GM23338 (cell line): ENCODE measurements around the gene LYRM7. TPM values are rescaled to one million over a fixed set of nuclear protein-coding genes. Genes with fewer than 3 reads are reported as not detected.

Experiments used
- ATAC-seq: fragments of 200-7000 bp; cut with Tn5 transposase; 3 replicates; pipeline ENCODE4 v1.9.1; 2020
- DNase-seq: peaks from one replicate; pipeline ENCODE4 v3.0.0-alpha.2; 2015; ENCODE audit warnings: low spot score
- H2AFZ ChIP-seq: fragments of 200-600 bp; sonication (generic); 2 replicates; pipeline ENCODE4 v1.8.0; 2016; ENCODE audit warnings: antibody characterized with exemption, mild to moderate bottlenecking, moderate library complexity
- H3F3A ChIP-seq: fragments of 200-600 bp; sonication (generic); replicated peaks from 2 replicates; pipeline ENCODE4 v1.8.0; 2017; ENCODE audit warnings: antibody characterized with exemption, mixed run types, low read depth
- H3K27ac ChIP-seq: fragments of 200-600 bp; sonication (generic); 2 replicates; pipeline ENCODE4 v1.6.1; 2016; ENCODE audit warnings: low read depth
- H3K27me3 ChIP-seq: fragments of 200-600 bp; sonication (generic); 2 replicates; pipeline ENCODE4 v1.8.0; 2016; ENCODE audit warnings: mild to moderate bottlenecking, mixed run types, moderate library complexity; ENCODE audit not compliant: insufficient read depth
- H3K36me3 ChIP-seq: fragments of 200-600 bp; sonication (generic); 2 replicates; pipeline ENCODE4 v1.8.0; 2016; ENCODE audit warnings: mild to moderate bottlenecking; ENCODE audit not compliant: insufficient read depth
- H3K4me1 ChIP-seq: fragments of 200-600 bp; sonication (generic); 2 replicates; pipeline ENCODE4 v1.8.0; 2016; ENCODE audit warnings: mild to moderate bottlenecking, moderate library complexity; ENCODE audit not compliant: insufficient read depth
- H3K4me2 ChIP-seq: fragments of 200-600 bp; sonication (generic); 2 replicates; pipeline ENCODE4 v1.7.1; 2017; ENCODE audit warnings: mixed run types
- H3K4me3 ChIP-seq: fragments of 200-600 bp; sonication (generic); 2 replicates; pipeline ENCODE4 v1.6.1; 2016; ENCODE audit warnings: mixed run types
- H3K79me2 ChIP-seq: fragments of 200-600 bp; sonication (generic); replicated peaks from 2 replicates; pipeline ENCODE4 v1.8.0; 2017; ENCODE audit warnings: mild to moderate bottlenecking; ENCODE audit not compliant: insufficient read depth
- H3K9me2 ChIP-seq: fragments of 200-600 bp; sonication (generic); 2 replicates; pipeline ENCODE4 v1.8.0; 2017; ENCODE audit not compliant: insufficient read depth
- H4K20me1 ChIP-seq: fragments of 200-600 bp; sonication (generic); replicated peaks from 2 replicates; pipeline ENCODE4 v1.8.0; 2017; ENCODE audit warnings: mild to moderate bottlenecking; ENCODE audit not compliant: insufficient read depth
- H3K27ac Mint-ChIP-seq: 2 replicates; pipeline ENCODE4 v1.8.0; 2020; ENCODE audit warnings: inconsistent platforms, mild to moderate bottlenecking, moderate library complexity, mixed read lengths
- H3K27me3 Mint-ChIP-seq: 3 replicates; pipeline ENCODE4 v1.8.0; 2022; ENCODE audit warnings: low read depth, mild to moderate bottlenecking, moderate library complexity, mixed read lengths, inconsistent platforms; ENCODE audit not compliant: insufficient read depth, poor library complexity
- H3K36me3 Mint-ChIP-seq: 3 replicates; pipeline ENCODE4 v1.8.0; 2021; ENCODE audit warnings: low read depth, mild to moderate bottlenecking, inconsistent platforms, moderate library complexity, mixed read lengths
- H3K4me1 Mint-ChIP-seq: 3 replicates; pipeline ENCODE4 v1.8.0; 2020; ENCODE audit warnings: mild to moderate bottlenecking, inconsistent platforms, mixed read lengths
- H3K4me3 Mint-ChIP-seq: 3 replicates; pipeline ENCODE4 v1.8.0; 2021; ENCODE audit warnings: moderate library complexity, mild to moderate bottlenecking, inconsistent platforms, mixed read lengths
- H3K9me3 Mint-ChIP-seq: 3 replicates; pipeline ENCODE4 v1.8.0; 2020; ENCODE audit warnings: moderate library complexity, mild to moderate bottlenecking, inconsistent platforms, mixed read lengths
- CREB1 ChIP-seq: fragments of 250-450 bp; sonication (Bioruptor Pico); IDR thresholded peaks from 2 replicates; pipeline ENCODE4 v1.5.0; 2020; ENCODE audit warnings: low read depth, mild to moderate bottlenecking, moderate library complexity
- CTCF ChIP-seq, 2 experiments: fragments of 200-600 bp in 1 of 2; sonication (generic) in 1 of 2; conservative IDR thresholded peaks; 2 replicates each; pipeline versions ENCODE4 v1.5.1 to v1.6.1; 2016 to 2017; ENCODE audit warnings: antibody characterized with exemption in 2 of 2, low read depth in 2 of 2, mild to moderate bottlenecking in 2 of 2, moderate library complexity in 1 of 2
- EZH2 ChIP-seq: fragments of 200-600 bp; sonication (generic); IDR thresholded peaks from one replicate; pipeline ENCODE4 v1.8.0; 2017; ENCODE audit warnings: antibody characterized with exemption, mild to moderate bottlenecking, low read depth; ENCODE audit not compliant: unreplicated experiment
- EZH2phosphoT487 ChIP-seq: fragments of 200-600 bp; sonication (generic); IDR thresholded peaks from one replicate; pipeline ENCODE4 v1.8.1; 2018; ENCODE audit warnings: antibody characterized with exemption; ENCODE audit not compliant: unreplicated experiment
- NANOG ChIP-seq: IDR thresholded peaks from 2 replicates; pipeline ENCODE4 v1.6.1; 2016; ENCODE audit warnings: antibody characterized with exemption, borderline replicate concordance
- POLR2AphosphoS5 ChIP-seq: IDR thresholded peaks from 2 replicates; pipeline ENCODE4 v1.6.1; 2016; ENCODE audit warnings: antibody characterized with exemption, low read depth
- REST ChIP-seq: IDR thresholded peaks from one replicate; pipeline ENCODE4 v1.6.1; 2018; ENCODE audit warnings: antibody characterized with exemption; ENCODE audit not compliant: unreplicated experiment
- STAT1 ChIP-seq: IDR thresholded peaks from one replicate; pipeline ENCODE4 v1.6.1; 2016; ENCODE audit warnings: antibody characterized with exemption; ENCODE audit not compliant: unreplicated experiment
- ZNF114 ChIP-seq: fragments of 250-450 bp; sonication (Bioruptor Pico); IDR thresholded peaks from 2 replicates; pipeline ENCODE4 v1.5.0; 2020; ENCODE audit warnings: mild to moderate bottlenecking, moderate library complexity
- ZNF331 ChIP-seq: fragments of 250-450 bp; sonication (Bioruptor Pico); IDR thresholded peaks from 2 replicates; pipeline ENCODE4 v1.5.0; 2020; ENCODE audit warnings: low read depth, mild to moderate bottlenecking, moderate library complexity
- polyA plus RNA-seq: library from polyadenylated mRNA; unstranded; fragments of >200 nt; fragmentation: Nextera tagmentation; extraction: Ambion mirVana; gene quantifications from 2 replicates; pipeline ENCODE4 v1.2.1, GENCODE V29; 2016
- total RNA-seq: library from RNA; depleted of rRNA; stranded (reverse); fragments of >200 nt; shearing (Covaris generic); gene quantifications from 2 replicates; pipeline ENCODE4 v1.2.3, GENCODE V29; 2014
- TF ChIP-seq, protein P1 (sequence below): IDR thresholded peaks from 2 replicates; pipeline ENCODE4 v1.6.1; 2016; ENCODE audit warnings: antibody characterized with exemption

LYRM7 gene
- total and polyA plus RNA-seq, 2 experiments from 2014 or later, result 11.3 to 34.8 TPM

- Mint-ChIP-seq H3K4me1 (no peaks in the 10 kb centered on the region), H3K4me3 (no peak overlapping the region), H3K27ac (no peak overlapping the region), H3K27me3 (no peaks in the 10 kb centered on the region), H3K9me3 (no peaks in the 10 kb centered on the region), H3K36me3 (no peaks in the 10 kb centered on the region)
- Histone ChIP-seq H3K4me1 (no peaks in the 10 kb centered on the region), H2AFZ (no peak overlapping the region), H3F3A (no peaks in the 10 kb centered on the region), H3K9me2 (no peaks in the 10 kb centered on the region), H3K27ac (no peak overlapping the region), H3K4me3 (no peak overlapping the region), H3K36me3 (no peaks in the 10 kb centered on the region), H4K20me1 (no peaks in the 10 kb centered on the region), H3K79me2 (no peaks in the 10 kb centered on the region), H3K27me3 (no peaks in the 10 kb centered on the region), H3K4me2 (no peak overlapping the region)
- ATAC-seq (no peak), DNase-seq (no peak)
- TF ChIP-seq EZH2, result no peak
- no peak for TF ChIP-seq REST
- TF ChIP-seq ZNF114 (CRISPR knock-in tag), result no peak
- no peak for TF ChIP-seq POLR2AphosphoS5
- TF ChIP-seq CTCF (conservative IDR thresholded peaks at IDR 0.05; ENCODE audit: low read depth in 2 of 2), result no peak
- no peak for TF ChIP-seq ZNF331 (CRISPR knock-in tag)
- no peak for TF ChIP-seq NANOG
- TF ChIP-seq STAT1, result no peak
- no peak for TF ChIP-seq CREB1
- TF ChIP-seq, protein P1, sequence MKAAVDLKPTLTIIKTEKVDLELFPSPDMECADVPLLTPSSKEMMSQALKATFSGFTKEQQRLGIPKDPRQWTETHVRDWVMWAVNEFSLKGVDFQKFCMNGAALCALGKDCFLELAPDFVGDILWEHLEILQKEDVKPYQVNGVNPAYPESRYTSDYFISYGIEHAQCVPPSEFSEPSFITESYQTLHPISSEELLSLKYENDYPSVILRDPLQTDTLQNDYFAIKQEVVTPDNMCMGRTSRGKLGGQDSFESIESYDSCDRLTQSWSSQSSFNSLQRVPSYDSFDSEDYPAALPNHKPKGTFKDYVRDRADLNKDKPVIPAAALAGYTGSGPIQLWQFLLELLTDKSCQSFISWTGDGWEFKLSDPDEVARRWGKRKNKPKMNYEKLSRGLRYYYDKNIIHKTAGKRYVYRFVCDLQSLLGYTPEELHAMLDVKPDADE, result no peak
- TF ChIP-seq EZH2phosphoT487, result no peak
Observed at GRCh38 chr5:131223751-131224386, 53.1 kb downstream of the LYRM7 start.
